BLaER1 (cell line): ENCODE data around the gene NLN.
"Not testable (repeated sequence)": the region's sequence is repeated elsewhere in the genome, so short reads cannot be mapped to it uniquely, and the experiment has no call there.

Source experiments
- H3K27ac ChIP-seq: shearing (Covaris generic); formaldehyde crosslinking; 2 replicates; pipeline ENCODE4 v1.8.1; 2022
- H3K27me3 ChIP-seq: shearing (Covaris generic); formaldehyde crosslinking; 2 replicates; pipeline ENCODE4 v1.8.1; 2022
- H3K36me3 ChIP-seq: shearing (Covaris generic); formaldehyde crosslinking; 2 replicates; pipeline ENCODE4 v1.8.1; 2022
- H3K4me1 ChIP-seq: shearing (Covaris generic); formaldehyde crosslinking; 2 replicates; pipeline ENCODE4 v1.8.1; 2022
- H3K4me2 ChIP-seq: shearing (Covaris generic); formaldehyde crosslinking; 2 replicates; pipeline ENCODE4 v1.8.1; 2022
- H3K4me3 ChIP-seq: shearing (Covaris generic); formaldehyde crosslinking; 2 replicates; pipeline ENCODE4 v1.8.1; 2022
- H3K9ac ChIP-seq: shearing (Covaris generic); formaldehyde crosslinking; 2 replicates; pipeline ENCODE4 v1.8.1; 2022
- H3K9me3 ChIP-seq: shearing (Covaris generic); formaldehyde crosslinking; 2 replicates; pipeline ENCODE4 v1.8.1; 2022
- H4K20me1 ChIP-seq: shearing (Covaris generic); formaldehyde crosslinking; 2 replicates; pipeline ENCODE4 v1.8.1; 2022
- Cebpa-rat ChIP-seq: shearing (Covaris generic); IDR thresholded peaks from 2 replicates; pipeline ENCODE4 v1.8.1; 2022

Gene NLN

GRCh38 chr5:65834306-65834705 lies 112.3 kb downstream of the NLN start:
- Histone ChIP-seq H3K9ac (no peak overlapping the region), H3K4me2 (no peak overlapping the region), H3K4me3 (no peak overlapping the region), H3K27ac (no peak overlapping the region), H3K9me3 (no peaks in the 10 kb centered on the region), H3K27me3 (no peaks in the 10 kb centered on the region), H3K4me1 (peaks cover 6% of the 10 kb centered on the region), H3K36me3 (no peaks in the 10 kb centered on the region), H4K20me1 (no peaks in the 10 kb centered on the region)
- TF ChIP-seq Cebpa-rat = no peak

DNA sequence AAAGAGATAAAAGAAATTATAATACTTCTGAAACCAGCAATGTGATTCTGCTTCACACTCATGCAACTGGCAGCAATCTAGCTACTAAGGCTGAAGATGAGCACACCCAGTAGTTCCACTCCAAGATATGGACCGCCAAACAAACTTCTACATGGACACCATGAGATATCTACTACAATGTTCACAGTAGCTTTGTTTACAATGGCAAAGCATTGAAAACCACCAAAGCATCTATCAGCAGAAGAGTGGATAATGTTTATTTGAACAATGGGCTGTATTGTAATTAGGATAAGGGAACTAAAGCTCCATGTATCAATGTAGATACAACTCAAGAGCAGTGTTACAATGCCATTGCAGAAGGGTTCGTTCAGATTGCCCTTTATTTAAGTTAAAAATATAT lies 113.2 kb downstream of the NLN start:
- H3K9me3 ChIP-seq = no peaks in the 10 kb centered on the region
- H3K36me3 ChIP-seq = no peaks in the 10 kb centered on the region
- peaks cover 6% of the 10 kb centered on the region for H3K4me1 ChIP-seq
- H3K27me3 ChIP-seq = no peaks in the 10 kb centered on the region
- no peak for TF ChIP-seq Cebpa-rat
- no peak overlapping the region for H3K9ac ChIP-seq
- no peak overlapping the region for H3K4me3 ChIP-seq
- no peak overlapping the region for H3K4me2 ChIP-seq
- H3K27ac ChIP-seq = no peak overlapping the region
- no peaks in the 10 kb centered on the region for H4K20me1 ChIP-seq

DNA sequence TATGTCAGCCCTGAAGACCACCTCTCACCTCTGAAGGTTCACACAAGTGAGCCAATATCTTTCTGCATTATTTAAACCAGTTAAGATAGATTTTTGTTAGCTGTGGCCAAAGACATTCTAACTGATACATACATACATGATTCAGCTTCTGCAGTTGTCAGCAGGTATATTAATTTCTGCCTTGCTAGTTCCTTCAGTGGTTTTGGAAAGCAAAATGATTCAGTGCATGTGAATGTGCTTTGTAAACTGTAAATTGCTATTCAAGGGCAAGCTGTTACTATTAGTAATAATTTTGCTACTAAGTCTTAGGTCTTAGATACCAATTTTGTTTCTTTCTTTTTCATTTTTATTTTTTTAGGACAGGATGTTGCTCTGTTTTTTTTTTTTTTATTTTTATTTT lies 115.1 kb downstream of the NLN start:
- H3K9ac ChIP-seq = no peak overlapping the region
- H3K4me1 ChIP-seq = no peaks in the 10 kb centered on the region
- H3K36me3 ChIP-seq = no peaks in the 10 kb centered on the region
- H3K27ac ChIP-seq = no peak overlapping the region
- no peak for TF ChIP-seq Cebpa-rat
- H4K20me1 ChIP-seq = no peaks in the 10 kb centered on the region
- no peak overlapping the region for H3K4me3 ChIP-seq
- no peaks in the 10 kb centered on the region for H3K27me3 ChIP-seq
- no peaks in the 10 kb centered on the region for H3K9me3 ChIP-seq
- H3K4me2 ChIP-seq = no peak overlapping the region

DNA sequence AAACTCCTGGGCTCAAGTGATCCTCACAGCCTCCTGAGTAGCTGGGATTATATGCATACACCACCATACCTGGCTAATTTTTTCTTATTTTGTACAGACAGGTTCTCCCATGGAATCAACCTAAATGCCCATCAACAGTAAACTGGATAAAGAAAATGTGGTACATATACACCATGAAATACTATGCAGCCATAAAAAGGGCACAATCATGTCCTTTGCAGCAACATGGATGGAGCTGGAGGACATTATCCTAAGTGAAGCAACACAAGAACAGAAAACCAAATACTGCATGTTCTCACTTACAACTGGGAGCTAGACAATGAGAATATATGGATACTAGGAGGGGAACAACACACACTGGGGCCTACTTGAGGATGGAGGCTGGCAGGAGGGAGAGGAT lies 117.2 kb downstream of the NLN start:
- H3K4me2 ChIP-seq, H3K9ac ChIP-seq, H3K9me3 ChIP-seq, H3K4me1 ChIP-seq, H4K20me1 ChIP-seq, H3K4me3 ChIP-seq, H3K27ac ChIP-seq, H3K36me3 ChIP-seq, H3K27me3 ChIP-seq: not testable (repeated sequence)

DNA sequence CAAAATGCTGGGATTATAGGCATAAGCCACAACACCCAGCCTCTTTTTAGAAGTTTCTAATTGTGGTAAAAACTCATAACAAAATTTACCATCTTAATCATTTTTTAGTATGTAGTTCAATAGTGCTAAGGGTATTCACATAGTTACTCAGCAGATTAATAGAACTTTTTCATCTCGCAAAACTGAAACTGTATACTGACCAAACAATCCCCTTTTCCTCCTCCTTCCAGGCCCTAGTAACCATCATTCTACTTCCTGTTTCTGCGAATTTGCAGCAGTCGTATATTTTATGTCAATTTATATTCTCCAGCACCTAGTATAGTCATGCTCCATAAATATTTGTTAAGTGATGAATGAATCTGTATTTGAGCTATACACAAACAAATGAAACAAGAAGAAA lies 118.1 kb downstream of the NLN start:
- Histone ChIP-seq H3K4me1 (no peaks in the 10 kb centered on the region), H3K9me3 (no peaks in the 10 kb centered on the region), H3K36me3 (no peaks in the 10 kb centered on the region), H3K4me2 (no peak overlapping the region), H3K27me3 (no peaks in the 10 kb centered on the region), H4K20me1 (no peaks in the 10 kb centered on the region), H3K4me3 (no peak overlapping the region), H3K27ac (no peak overlapping the region), H3K9ac (no peak overlapping the region)
- TF ChIP-seq Cebpa-rat = no peak

DNA sequence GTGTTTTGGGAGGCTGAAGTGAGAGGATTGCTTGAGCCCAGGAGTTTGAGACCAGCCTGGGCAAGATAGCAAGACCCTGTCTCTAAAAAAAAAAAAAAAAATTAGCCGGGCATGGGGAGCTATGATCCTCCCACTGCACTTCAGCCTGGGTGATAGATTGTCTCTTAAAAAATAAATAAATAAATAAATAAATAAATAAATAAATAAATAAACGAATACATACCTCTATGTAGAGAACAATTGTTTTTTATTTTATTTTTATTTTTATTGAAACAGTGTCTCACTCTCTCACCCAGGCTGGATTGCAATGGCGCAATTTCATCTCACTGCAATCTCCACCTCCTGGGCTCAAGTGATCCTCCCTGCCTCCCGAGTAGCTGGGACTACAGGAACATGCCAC lies 122.8 kb downstream of the NLN start:
- not testable (repeated sequence) for H3K27ac ChIP-seq, H3K4me2 ChIP-seq

DNA sequence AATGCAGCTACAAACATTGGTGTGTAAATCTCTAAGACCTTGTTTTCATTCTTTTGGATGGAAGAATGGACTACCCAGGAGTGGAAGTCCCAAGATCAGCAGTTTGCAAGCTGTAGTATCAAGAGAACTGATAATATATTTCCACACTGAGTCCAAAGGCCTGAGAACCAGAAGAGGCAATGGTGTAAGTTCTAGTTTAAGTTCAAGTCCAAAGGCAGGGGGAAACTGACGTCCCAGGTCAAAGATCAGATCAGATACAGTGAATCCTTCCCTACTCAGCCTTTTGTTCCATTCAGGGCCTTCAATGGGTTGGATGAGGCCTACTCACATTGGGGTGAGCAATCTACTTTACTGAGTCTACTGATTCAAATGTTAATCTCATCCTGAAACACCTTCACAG lies 124.1 kb downstream of the NLN start:
- Histone ChIP-seq H3K4me2 (no peak overlapping the region), H3K9me3 (0 out of 2 replicates have a peak, but pooled peaks cover 1% of the 10 kb centered on the region), H3K4me1 (no peaks in the 10 kb centered on the region), H4K20me1 (no peaks in the 10 kb centered on the region), H3K4me3 (no peak overlapping the region), H3K36me3 (no peaks in the 10 kb centered on the region), H3K27me3 (no peaks in the 10 kb centered on the region), H3K9ac (no peak overlapping the region), H3K27ac (no peak overlapping the region)
- no peak for TF ChIP-seq Cebpa-rat

More for the DNA sequence above, 122.8 kb downstream of the NLN start:
- H3K36me3 ChIP-seq, H3K4me1 ChIP-seq, H3K4me3 ChIP-seq, H3K9me3 ChIP-seq, H4K20me1 ChIP-seq, H3K9ac ChIP-seq, H3K27me3 ChIP-seq: not testable (repeated sequence)

- H3K4me1 ChIP-seq, H3K27me3 ChIP-seq, H3K9me3 ChIP-seq, H4K20me1 ChIP-seq, H3K36me3 ChIP-seq, H3K4me3 ChIP-seq, H3K4me2 ChIP-seq, H3K9ac ChIP-seq, H3K27ac ChIP-seq: not testable (repeated sequence)
Measured at GRCh38 chr5:65847019-65847418, 125.0 kb downstream of the NLN start.

- not testable (repeated sequence) for H3K4me1 ChIP-seq, H3K27me3 ChIP-seq, H3K4me2 ChIP-seq, H3K36me3 ChIP-seq, H3K27ac ChIP-seq, H3K9ac ChIP-seq, H4K20me1 ChIP-seq, H3K4me3 ChIP-seq
- peaks cover 18% of the 10 kb centered on the region; the same call in 1 of the 2 replicates for H3K9me3 ChIP-seq
Measured at GRCh38 chr5:65849918-65850317, 127.9 kb downstream of the NLN start.

DNA sequence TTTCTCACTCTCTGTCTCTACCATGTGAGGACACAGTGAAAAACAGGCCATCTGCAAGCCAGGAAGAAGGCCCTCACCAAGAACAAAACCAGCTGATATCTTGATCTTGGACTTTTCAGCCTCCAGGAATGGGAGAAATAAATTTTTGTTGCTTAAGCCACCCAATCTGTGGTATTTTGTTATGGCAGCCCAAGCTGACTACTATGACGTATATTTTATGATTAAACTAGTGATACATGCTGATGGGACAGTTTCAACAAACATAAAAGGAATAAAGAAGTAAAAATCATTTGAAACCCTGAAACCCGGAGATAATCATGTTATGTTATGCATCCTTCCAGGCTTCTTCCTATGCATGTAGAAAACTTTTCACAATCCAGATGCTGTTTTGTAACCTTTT lies 132.9 kb downstream of the NLN start:
- TF ChIP-seq Cebpa-rat = no peak
- no peak overlapping the region for H3K4me3 ChIP-seq
- H4K20me1 ChIP-seq = no peaks in the 10 kb centered on the region
- peaks cover 18% of the 10 kb centered on the region; the same call in 1 of the 2 replicates for H3K9me3 ChIP-seq
- H3K27me3 ChIP-seq = no peaks in the 10 kb centered on the region
- no peak overlapping the region for H3K4me2 ChIP-seq
- no peaks in the 10 kb centered on the region for H3K36me3 ChIP-seq
- H3K9ac ChIP-seq = no peak overlapping the region
- no peak overlapping the region for H3K27ac ChIP-seq
- H3K4me1 ChIP-seq = peaks cover 10% of the 10 kb centered on the region

GRCh38 chr5:65855766-65856315 lies 133.8 kb downstream of the NLN start:
- Histone ChIP-seq H3K4me2 (no peak overlapping the region), H3K4me1 (peaks cover 13% of the 10 kb centered on the region), H3K27ac (no peak overlapping the region), H3K9me3 (peaks cover 18% of the 10 kb centered on the region; the same call in 1 of the 2 replicates), H3K27me3 (no peaks in the 10 kb centered on the region), H3K4me3 (no peak overlapping the region), H3K9ac (no peak overlapping the region), H4K20me1 (no peaks in the 10 kb centered on the region), H3K36me3 (no peaks in the 10 kb centered on the region)
- no peak for TF ChIP-seq Cebpa-rat
